Raji (cell line): Measurements from ENCODE around the gene CAPRIN1.

Source experiments
- POLR2A ChIP-seq: IDR thresholded peaks from 2 replicates; pipeline ENCODE4 v1.6.1; 2011; ENCODE audit warnings: low read depth, low read length, control low read depth; ENCODE audit not compliant: insufficient read depth

The CAPRIN1 gene

DNA sequence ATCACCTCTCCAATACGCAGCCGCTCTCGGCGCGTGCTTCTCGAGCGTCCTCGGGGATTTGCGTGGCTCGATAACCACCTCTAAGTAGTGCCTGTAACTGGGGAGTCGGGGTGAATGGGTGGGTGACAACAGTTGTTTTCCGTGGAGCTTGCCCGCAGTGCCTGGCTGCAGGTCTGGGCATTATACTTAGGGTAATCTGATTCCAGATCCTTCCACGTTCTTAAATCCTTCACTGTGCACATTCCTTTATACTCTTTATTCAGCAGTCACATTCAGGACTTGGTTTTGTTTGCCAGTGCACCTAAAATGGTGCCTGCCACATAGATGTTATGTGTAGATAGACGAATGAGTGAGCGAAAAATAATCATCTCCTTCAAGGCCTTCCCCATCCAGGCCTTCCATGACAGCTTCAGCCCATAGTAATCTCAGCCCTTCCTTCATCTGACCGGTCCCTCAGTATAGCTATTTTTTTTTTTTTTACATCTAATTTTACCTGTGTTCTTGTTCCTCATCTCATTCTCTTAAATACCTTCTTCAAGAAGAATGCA, 54.5 kb downstream of the CAPRIN1 start:
- TF ChIP-seq POLR2A = no peak

DNA sequence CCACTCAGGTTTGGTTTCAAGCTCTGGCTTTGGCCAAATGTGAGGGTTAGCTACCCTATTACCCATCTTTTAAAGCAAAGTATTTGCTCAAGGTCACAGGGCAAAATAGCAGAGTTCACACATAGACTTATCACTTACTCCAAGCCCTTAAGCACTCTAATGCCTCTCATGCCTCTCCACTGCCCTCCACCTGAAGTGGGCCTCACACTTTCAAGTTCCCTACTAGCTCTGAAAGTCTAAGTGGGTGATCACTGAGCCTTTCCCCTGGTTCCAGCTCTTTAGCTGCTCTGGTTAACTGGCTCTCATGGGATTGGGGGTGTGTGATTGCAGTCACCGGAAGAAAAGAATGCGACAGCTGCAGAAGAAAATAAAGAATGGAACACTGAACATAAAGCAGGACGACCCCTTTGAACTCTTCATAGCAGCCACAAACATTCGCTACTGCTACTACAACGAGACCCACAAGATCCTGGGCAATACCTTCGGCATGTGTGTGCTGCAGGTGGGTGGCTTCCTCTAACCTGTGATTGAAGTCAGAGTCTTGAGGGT, 60.3 kb downstream of the CAPRIN1 start:
- no peak for TF ChIP-seq POLR2A

DNA sequence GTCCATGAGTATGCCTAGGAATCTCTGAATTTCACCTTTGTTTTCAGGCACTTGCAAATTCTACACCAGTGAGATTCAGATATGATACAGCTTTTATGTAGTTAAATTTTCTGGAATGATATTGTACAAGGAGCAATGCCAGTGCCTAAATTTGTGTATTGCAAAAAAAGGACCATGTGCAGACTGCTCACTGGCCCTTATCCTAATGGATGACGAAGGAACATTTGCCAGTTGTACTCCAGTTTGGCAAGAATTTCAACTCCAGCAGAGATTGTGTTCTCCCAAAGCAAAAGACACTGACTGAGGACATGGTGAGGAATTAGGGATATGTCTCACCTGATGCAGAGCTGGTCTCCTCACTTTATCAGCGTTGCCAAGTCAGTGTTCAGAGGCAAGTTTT, 62.5 kb downstream of the CAPRIN1 start:
- no peak for TF ChIP-seq POLR2A

DNA sequence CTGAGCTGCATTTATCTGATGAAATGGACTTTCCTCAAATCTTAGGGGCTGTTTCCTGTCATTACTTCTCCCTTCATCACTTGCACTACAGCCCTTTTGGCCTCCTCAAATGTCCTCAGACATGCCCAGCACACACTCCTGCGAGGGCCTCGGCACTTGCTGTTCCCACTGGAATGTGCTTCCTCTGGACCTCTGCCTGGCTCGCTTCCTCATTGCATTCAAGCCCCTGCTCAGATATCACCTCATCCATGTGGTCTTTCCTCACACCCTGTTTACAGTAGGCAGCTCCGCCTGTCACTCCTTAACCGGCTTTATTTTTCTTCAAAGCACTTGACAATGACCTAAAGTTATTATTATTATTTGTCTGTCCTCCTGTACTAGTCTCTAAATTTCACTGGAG, 62.9 kb downstream of the CAPRIN1 start:
- no peak for TF ChIP-seq POLR2A

DNA sequence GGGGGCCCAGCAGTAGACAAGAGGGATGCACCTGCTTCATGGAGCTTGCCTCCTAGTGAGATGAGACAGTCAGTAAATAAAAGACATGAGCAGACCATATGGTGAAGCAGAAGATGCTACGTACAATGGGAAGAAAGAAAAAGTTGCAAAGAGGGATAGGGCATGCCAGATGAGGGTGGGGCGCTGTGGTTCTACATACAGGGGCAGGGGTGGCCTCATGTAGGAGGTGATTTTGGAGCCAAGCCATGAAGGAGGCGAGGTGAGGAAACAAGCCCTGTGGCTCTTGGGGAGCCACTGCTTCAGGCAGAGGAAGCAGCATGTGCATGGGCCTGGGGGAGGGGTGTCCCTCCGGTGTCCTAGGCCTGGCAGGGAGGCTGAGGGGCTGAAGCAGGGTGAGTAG, 69.1 kb downstream of the CAPRIN1 start:
- TF ChIP-seq POLR2A = no peak

DNA sequence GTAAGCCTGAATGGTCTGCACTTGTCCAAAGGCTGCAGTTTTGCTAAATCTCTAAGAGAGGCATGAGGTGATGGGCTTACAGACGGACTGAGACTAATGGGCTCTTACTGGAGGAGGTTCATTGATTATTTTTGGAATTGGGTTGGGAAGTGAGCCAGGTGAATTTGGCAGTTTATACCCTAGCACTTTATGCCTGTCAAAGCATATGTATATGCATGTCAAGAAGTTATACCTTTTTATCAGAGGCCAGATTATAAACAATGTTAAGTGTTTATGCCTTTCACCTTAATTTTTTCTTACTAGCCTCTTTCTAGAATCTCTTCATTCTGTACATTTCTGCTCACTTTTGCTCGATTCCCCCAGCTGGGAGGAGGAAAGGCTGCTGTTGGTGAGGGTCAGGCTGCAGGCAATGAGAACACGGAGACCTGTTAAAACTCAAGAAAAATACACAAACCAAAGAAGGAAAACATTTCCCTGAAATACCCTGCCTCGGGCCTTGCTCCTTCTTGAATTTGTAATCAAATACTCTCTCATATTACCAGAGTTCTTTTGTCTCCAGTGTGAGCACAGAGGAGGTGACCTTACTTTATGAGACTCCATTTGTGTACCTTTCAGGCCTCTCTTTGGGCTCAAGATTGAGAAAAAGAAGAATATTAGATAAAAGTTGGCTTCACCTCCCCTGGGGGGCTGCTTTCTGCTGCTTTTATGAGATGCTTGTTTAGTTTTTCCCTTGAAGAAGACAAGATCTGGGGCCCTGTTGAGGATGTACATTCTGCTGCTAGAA, 73.5 kb downstream of the CAPRIN1 start:
- TF ChIP-seq POLR2A = no peak

DNA sequence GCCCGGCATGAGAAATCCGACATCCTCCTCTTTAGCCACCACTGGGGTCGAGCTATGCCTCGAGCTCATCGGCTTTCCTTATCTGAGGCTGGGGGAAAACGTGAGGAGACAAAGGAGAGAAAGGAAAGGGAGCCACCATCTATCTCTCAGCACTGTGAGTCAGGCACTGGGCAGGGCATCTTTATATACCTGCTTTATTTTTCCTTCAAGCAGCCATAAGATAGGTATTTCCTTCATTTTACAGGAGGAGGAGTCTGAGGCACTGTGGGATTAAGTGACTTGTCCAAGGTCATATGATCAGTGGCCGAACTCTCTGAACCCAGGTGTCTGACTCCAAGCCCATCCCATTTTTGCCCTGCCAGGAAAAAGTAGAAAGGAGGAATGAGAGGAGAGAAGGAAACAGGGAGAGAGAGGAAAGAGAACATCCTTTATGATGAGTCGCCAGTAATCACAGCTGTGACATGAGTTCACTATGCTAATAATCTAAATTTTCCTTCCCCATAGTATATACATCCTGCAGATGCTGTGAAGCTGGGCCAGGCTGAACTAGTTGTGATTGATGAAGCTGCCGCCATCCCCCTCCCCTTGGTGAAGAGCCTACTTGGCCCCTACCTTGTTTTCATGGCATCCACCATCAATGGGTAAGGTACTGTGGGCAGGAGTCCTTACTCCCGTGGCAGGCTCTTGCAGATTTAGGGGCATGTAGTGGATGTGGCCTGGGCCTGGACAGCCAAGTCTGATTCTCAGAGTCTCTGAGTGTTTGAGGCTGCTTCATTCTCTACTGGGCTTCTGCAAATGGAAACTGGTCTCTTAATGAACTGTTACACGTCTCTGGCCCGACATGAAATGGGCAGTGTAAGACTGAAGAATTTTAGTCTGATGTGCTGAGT, 75.7 kb downstream of the CAPRIN1 start:
- TF ChIP-seq POLR2A = no peak

DNA sequence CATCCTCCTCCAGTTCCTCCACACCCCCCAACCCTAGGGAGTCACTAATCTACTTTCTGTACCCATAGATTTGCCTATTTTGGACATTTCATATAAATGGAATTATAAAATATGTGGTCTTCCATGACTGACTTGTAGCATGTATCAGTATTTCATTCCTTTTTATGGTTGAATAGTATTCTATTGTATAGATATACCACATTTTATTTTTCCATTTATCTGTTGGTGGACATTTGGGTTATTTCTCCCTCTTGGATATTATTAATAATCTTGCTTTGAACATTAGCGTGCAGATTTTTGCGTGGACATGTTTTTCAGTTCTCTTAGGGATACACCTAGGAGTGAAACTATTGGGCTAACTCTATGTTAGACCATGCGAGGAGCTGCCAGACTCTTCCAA, 77.3 kb downstream of the CAPRIN1 start:
- TF ChIP-seq POLR2A = no peak

DNA sequence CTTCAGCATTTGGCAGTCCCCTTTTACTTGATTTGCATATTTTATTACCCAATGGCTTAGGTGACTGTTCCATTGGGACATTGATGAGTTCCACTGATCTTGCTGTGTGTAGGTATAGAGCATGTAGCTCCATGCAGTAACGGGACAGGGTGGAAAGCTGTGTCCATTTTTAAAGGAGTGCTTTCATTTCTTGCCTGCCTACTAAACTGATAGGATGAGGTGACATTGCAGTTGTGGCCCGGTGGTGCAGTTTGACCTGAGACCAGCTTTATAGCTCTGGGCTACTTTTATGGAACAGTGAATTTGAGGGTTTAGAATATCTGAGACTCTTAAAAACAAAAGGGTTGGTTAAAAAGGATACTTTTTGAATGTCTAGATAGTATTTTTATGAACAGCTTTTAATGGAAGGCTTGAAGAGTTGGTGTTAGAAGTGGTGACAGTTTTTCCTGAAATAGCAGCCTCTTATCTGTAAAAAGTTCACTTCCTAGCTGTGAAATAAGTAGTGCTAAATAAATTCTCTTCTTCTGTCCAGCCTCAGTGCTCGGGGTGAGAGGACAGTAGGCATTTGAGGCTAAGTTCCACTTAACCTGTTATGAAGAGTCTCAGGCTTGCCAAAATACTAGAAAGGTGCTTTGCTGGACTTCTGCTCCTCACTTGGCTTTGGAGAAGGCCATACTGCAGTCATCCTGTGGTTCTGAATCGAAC, 80.9 kb downstream of the CAPRIN1 start:
- TF ChIP-seq POLR2A = no peak

DNA sequence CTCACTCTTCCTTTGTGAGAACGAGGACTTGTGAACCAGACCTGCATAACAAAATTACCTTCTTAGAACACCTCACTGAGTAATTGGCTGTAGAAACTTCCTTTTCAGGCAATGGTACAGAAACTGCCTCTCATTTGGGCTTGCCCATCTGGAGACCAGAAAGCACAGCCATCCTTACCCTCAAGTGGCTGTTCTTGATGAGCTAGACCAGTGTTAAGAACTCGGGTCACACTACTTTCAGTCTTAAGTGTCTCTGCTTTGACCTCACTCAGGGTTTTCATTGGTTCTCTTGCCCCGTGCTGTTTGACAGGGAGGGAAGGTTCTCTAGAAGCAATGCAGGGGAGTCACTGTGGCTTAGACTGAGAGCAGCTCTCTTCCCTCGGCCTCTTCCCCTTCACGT, 83.2 kb downstream of the CAPRIN1 start:
- no peak for TF ChIP-seq POLR2A

DNA sequence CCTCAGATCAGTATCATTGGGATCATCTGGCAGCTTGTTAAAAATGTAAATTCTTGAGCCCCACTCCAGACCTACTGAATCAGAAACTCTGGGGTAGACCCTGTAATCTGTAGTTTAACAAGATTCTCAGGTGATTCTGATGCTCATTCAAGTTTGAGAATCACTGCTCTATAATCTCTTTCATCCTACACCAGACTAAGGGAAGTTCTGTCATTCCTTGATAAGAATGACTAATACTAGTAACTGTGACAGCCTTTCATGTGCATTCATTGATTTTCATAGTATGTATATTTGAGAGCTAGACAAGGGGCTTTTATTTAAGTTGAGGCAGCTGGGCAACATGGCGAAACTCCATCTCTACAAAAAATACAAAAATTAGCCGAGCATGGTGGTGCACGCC, 83.9 kb downstream of the CAPRIN1 start:
- no peak for TF ChIP-seq POLR2A

DNA sequence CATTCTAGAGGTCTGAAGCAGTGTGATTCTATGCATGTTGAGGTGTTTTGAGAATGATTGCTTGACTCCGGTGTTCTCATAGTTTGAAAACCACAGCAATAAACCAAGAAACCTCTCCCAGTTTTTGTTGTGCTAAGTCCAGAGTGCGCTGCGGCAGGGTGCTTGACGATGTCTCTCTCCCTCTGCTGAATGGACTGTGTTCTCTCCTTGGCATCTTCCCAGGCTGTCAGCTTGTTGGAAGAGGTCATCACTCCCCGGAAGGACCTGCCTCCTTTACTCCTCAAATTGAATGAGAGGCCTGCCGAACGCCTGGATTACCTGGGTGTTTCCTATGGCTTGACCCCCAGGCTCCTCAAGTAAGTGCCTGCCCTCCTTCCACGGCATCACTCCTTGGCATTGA, 84.9 kb downstream of the CAPRIN1 start:
- TF ChIP-seq POLR2A = no peak

DNA sequence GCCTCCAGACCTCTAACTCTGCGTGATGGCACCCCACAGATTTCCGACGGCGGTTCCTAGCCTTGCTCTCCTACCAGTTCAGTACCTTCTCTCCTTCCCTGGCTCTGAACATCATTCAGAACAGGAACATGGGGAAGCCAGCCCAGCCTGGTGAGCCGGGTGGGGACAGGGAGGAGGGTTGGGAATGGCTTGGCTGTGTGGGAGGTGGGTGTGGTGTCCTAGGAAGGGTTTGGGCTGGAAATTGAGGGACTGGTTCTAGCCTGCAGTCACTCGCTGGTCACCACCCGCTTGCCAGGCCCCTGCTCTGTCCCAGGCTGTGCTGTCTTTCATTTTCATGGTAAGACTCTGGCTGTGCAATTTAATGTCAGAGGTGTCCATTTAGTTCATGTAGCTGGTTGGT, 87.8 kb downstream of the CAPRIN1 start:
- TF ChIP-seq POLR2A = no peak

DNA sequence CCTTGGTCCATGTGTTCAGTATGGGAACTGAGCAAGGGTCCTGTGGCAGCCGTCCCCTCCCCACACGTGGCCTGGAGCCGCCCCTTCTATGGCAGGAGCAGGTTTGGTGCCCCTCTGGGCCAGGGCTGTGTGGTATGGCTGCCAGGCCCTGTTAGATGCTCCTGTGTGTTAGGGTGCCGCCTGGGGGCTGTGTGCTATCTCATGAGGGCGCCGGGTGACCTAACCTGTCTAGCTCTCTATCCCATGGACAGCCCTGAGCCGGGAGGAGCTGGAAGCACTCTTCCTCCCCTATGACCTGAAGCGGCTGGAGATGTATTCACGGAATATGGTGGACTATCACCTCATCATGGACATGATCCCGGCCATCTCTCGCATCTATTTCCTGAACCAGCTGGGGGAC, 88.6 kb downstream of the CAPRIN1 start:
- no peak for TF ChIP-seq POLR2A

DNA sequence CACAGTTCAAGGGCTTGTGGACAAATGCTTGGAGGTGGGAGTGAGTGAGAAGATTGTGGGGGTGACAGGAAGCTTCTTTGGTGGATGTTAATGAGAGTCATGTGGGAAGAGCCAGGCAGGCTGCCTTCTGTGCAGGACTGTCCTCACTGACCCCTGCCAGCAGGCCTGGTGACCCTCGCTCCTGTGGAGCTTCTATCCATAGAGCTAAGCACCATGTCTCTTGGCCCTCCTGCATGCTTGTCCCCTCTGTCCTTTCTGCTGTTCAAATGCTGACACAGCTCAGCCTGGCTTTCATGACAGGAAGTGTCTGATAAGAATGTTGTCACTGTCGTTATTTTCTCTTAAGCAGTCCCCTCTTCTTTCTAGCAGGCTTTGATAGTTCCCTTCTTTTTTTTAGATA, 91.5 kb downstream of the CAPRIN1 start:
- TF ChIP-seq POLR2A = no peak
